Esophagus muscularis mucosa (tissue), 3 donors: Measurements from ENCODE around the gene SULT1C2.

Source experiments
- CTCF ChIP-seq, 3 experiments: fragments of 200-600 bp in 2 of 3; fragments of 450-650 bp in 1 of 3; sonication (generic) in 2 of 3; IDR thresholded peaks; one replicate each; pipeline ENCODE4 v1.5.1; 2017 to 2019; ENCODE audit warnings: antibody characterized with exemption in 3 of 3, mild to moderate bottlenecking in 2 of 3, moderate library complexity in 1 of 3
- EP300 ChIP-seq: sonication (generic); formaldehyde crosslinking; IDR thresholded peaks from one replicate; pipeline ENCODE4 v1.6.1; 2017; ENCODE audit warnings: antibody characterized with exemption

- TF ChIP-seq CTCF (IDR thresholded peaks at IDR 0.05) (no peak), EP300 (no peak)
These were observed 63.2 kb downstream of the SULT1C2 start for GRCh38 chr2:108351889-108352288.
